OCI-LY1 (cell line): ENCODE results near the gene LIF.

ENCODE experiments used
- CTCF ChIP-seq: fragments of 200-600 bp; sonication (generic), shearing (Covaris generic); IDR thresholded peaks from 2 replicates; pipeline ENCODE4 v1.5.1; 2017; ENCODE audit warnings: mild to moderate bottlenecking, antibody characterized with exemption, low read length, moderate library complexity, mixed read lengths
- EZH2 ChIP-seq: fragments of 200-600 bp; sonication (generic), shearing (Covaris generic); IDR thresholded peaks from 2 replicates; pipeline ENCODE4 v1.8.0; 2017; ENCODE audit warnings: borderline replicate concordance, mixed run types, mild to moderate bottlenecking, antibody characterized with exemption, low read length, moderate library complexity, mixed read lengths

GRCh38 chr22:30223303-30223702 is 23.3 kb downstream of the LIF start:
- no peak for TF ChIP-seq CTCF
- TF ChIP-seq EZH2, result no peak
